Inferior parietal cortex (tissue), 1 donor: Measurements from ENCODE around the gene RFLNA.

Source experiments
- DNase-seq: peaks from one replicate; pipeline ENCODE4 v3.0.0-alpha.2; 2016; ENCODE audit errors: extremely low spot score

Gene RFLNA

DNA sequence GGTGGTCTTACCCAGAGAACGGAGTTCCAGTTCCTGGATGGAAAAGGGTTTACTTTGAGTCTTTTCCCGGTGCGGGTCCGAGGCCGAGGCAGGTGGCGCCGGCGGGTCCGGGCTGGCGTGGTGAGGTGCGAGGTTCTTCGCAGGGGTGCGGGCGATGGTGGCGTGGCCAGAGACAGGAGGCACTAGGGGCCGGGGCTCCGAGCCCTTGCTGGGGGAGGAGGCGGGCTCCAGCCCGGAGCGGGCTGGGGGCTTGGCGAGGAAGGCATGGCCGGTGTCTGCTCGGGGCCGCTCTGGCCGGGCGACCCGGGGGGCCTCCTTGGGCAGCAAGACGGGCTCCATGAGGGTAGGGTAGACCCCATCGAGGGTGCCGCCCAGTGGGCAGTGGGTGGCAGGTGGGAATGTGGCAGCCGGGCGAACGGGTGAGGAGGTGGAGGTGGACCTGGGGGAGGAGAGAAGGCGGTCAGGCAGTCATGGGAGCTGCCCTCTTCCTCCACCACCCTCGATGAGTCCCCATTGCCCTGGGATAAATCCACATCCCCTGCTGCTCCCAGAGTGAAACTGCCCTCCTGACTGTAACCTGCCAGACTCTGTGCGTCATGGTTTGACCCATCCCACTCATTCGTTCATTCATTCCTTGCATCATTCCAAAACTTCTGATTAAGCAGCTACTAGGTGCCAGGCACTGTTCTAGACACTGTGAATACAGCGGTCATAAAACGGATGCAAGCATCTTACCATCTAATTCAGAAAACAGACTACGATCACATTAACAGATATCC is 42.0 kb downstream of the RFLNA start:
- no peak for DNase-seq

DNA sequence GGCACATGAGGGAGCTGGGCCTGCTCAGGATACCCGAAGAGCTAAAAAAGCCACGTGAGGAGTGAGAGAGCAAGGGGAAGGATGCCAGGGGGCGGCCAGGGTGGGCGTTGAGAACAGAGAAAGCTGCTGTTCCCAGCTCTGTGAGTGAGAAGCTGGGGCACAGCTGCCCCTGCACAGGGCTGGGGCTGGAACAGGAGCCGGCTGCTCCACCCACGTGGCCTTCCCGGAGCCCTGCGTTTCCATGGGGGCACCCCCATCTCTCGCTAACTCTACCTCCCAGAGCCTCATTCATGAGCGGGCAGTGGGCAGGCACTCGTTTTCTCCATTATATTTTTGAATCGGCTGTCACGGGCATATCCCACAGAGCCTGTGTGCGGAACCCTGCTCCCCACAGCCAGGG is 42.7 kb downstream of the RFLNA start:
- DNase-seq, result no peak

DNA sequence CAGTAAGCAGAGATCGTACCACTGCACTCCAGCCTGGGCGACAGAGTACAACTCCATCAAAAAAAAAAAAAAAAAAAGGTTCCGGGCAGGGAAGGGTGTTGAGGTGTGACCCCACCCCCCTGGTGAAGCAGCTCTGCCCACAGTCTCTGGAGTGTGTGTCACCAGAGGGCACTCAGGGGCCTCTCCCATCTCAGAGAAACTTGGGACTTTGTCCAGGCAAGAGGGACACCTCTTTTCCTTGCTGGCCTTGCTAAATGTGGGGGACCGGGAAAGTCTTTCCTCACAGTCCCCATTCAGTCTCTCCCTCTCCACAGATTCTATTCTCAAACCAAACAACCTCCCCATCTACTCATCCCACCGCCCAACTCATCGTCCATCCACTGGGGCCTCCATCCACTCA is 43.6 kb downstream of the RFLNA start:
- no peak for DNase-seq

DNA sequence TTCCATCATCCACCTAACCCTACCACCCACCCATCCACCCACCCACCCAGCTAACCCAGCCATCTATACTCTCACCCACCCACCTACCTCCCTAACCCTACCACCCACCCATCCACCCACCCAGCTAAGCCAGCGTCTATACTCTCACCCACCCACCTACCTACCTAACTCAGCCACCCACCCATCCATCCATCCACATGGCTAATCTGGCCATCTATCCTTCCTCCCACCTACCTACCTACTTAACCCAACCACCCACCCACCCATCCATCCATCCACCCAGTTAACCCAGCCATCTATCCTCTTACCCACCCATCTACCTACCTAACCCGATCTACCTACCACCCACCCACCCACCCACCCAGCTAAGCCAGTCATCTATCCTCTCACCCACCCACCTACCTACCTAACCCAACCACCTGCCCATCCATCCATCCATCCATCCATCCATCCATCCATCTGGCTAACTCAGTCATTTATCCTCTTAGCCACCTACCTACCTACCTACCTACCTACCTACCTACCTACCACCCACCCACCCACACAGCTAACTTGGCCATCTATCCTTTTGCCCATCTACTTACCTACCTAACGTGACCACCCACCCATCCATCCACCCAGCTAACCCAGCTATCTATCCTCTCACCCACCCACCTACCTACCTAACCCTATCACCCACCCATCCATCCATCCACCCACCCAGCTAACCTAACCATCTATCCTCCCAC is 44.1 kb downstream of the RFLNA start:
- DNase-seq, result no peak

DNA sequence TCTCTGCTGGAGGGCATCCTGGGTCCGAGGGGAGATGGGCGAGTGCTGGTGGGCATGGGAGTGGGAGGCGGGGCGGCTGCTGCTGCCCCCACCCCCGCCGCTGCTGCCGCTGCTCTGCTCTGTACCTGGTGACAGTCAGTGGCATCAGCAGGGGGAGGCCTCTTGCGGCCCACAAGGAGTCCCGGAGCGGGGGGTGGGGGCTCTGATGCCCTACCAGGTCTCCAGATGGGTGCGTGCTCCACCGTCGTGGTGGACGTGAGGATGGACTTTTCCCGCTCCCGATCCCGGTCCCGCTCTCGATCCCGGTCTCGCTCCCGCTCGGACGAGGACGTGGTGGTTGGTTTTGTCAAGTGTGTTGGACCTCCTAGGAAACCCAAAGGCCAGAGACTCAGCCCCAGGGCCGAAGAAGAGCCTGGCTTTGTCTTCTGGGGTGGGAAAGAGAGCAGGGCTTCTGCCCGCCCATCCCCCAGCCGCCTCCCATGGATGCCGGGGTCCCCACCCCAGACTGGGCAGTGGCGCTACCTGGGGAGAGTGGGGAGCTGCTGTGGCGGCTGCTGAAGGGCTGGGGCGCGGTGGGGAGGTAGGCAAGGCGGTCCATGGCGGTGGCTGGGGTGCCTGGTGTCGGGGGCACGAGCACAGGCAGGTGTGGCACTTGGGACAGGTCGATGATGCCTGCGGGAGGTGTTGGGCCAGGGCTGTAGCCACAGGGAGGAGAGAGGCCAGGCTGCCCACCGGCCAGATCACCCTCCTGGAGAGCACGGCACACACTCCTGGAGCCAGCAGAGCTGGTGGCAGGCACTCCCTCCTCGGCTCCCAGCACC is 45.4 kb downstream of the RFLNA start:
- no peak for DNase-seq

DNA sequence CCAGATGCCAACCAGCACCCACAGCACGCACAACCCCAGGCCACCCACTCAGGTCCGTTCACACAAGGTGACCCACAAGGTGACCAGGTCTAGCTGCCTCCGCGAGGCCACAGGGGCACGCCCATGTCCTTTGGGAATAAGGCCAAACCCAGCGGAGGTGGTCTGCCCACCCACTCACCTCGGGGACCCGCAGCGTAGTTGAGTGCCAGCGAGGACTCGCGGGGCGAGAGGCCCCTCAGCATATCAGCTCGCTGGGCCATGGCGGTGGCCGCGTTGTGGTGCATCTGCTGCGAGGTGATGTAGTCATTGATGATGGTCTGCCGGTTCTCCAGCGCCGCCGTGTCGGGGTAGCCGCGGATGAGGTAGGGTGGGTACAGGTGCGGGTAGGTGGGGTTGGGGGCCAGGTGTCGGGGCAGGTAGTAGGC is 46.8 kb downstream of the RFLNA start:
- no peak for DNase-seq

DNA sequence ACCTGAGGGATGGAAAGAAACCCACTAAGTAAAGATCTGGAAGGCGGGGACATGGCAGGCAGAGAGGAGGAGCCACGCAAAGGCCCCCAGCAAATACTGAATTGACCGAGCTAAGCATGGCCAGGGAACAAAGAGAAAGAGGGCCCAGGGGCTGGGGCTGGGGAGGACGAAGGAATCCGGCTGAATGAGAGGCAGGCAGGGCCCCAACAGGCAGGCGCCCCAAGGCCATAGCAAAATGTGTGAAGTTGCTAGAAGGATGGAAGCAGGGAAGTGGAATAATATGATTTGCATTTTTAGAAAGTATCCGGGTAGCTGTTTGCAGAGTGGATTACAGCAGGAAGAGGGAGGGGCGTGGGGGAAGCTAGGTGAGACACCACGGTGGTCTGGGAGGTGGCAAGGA is 49.1 kb downstream of the RFLNA start:
- DNase-seq, result no peak

DNA sequence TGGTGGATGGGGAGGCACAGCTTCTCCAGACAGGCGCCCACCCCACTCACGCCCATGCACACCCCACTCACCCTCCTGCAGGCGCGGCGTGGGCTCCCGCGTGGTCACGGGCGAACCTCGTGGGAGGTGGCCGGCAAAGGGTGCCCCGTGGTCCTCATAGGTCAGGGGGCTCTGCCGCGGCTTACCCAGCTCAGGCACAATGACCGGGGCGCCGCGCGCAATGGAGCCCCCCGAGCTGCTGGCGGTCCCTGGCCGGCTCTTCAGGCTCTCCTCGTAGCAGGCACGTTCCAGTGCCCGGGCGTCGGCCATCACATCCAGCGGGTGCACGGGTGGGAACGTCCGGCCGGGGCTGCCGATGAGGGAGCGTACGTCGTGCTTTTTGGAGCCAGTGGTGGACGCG is 49.6 kb downstream of the RFLNA start:
- DNase-seq, result no peak

DNA sequence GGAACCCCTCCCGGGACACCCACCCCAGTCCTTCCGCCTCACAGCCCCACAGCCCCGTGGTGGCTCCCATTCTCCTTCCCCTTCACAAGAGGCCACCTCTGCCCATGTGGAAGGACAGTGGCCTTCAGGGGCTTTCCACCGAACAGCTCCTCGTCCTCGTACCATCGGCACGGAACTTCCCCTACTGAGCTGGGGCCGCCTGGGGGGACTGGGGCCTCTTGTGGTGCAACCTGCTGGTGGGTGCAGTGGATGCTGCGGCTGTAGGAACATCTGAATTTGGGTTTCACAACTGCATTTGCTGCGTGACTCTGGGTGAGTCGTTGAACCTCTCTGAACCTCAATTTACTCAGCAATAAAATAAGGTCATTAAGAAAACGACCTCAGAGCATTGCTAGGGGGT is 50.9 kb downstream of the RFLNA start:
- DNase-seq, result no peak

DNA sequence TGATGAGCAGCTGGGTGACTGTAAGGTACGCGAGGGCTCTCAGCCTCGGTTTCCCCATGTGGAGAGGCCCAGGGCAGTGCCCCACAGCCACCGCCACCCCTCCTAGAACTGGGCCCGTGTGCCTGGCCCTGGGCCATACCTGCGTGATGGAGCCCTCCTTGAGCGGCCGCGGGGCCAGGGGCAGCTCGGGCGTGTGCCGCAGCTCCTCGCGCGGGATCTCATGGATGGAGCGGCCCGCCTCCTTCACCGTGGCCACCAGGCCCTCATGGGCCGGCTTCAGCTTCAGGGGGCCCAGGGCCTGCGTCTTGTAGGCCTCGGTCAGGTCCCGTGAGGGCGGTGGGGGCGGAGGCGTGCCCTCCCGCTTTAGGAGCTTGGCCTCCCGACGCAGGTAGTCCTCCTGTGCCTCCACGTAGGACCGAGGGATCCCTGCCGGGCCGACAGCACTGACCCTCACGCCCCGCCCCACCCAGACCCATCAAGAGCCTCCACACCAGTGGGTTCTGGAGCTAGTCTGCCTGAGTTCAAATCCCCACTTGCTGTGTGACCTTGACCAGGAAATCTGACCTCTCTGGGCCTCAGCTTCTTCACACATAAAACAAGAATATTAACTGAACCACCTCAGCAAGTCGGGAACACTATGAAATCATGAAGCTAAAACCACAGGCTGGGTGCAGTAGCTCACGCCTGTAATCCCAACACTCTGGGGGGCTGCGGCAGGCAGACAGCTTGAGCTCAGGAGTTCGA is 51.7 kb downstream of the RFLNA start:
- no peak for DNase-seq

DNA sequence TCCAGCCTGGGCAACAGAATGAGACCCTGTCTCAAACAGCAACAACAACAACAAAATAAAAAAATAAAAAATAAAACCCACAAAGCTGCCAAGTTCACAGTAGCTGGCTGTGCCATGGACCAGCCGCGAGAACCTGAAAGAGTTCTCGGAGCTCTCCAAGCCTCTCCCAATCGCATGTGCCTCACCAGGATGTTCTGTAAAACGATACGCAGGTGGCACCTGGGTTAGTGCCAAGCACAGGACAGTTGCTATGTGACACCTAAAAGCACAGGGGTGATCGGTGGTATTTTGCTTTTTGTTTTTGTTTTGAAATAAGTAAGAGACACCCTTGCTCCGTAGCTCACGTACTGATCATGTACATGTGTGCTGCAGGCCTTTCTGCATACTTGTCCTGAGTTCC is 52.4 kb downstream of the RFLNA start:
- no peak for DNase-seq

DNA sequence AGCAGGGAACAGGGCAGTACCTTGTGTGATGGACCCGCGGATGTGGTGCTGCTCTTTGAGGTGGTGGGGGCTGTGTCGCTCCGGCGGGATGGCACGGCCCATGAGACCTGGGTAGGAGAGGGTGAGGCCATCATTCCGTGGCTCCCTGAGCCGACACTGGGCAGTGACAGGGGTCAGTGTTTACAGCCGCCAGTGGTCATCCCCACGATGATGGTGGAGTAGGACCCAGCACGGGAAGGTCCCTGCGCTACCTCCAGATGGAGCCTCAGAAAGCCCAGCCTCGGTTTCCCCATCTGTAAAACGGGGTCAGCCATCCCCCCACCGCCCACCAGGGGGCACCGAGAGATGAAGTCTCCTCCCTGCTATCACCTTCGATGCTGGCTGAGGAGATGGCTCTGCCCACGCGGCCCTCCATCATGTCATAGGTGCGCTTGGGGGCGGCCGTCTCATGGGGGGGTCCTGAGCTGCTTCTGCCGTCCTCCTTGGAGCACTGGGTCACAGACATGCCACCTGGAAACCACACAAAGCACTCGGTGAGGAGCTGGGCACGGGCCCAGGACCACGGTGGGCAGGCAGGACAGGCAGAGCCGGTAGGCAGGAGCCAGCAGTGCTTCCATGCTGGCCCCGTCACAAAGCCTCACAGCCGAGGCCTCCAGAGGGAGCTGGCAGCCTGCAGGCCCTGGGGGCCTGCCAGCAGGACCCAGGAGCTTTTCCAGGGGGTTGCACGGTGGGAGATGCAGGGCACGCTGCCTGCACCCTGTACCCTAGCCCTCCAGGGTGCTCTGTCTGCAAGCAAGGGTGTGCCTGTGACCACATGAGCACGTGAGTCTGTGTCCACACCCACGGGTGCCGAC is 53.1 kb downstream of the RFLNA start:
- DNase-seq, result no peak

DNA sequence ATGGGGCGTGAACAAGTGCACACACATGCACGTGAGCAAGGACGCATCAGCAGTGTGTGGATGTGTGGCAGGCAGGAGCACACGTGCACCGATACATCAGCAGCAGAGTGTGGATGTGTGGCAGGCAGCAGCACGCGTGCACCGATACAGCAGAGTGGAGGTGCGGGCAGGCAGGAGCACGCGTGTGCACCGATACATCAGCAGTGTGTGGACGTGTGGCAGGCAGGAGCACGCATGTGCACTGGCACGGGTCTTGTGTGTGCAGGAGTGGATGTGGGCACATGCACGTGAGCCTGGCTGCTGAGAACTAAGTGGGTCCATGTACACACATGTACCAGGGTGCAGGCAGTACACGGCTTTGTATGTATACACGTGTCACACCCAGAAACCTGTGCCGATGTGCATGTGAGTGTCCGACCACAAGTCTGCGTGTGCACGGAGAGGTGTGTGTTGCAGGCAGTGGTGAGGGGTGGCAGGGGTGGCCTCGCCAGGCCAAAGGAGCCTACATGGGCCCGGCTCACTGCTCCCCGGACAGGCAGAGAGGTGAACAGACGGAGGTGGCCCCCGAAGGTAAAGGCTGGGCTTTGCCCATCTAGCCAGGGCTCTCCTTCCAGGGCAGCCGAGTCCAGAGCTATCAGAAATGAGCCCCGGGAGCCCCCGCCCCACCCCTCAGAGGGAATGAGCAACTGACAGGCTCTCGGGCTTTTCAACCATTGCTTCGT is 53.9 kb downstream of the RFLNA start:
- DNase-seq, result no peak

DNA sequence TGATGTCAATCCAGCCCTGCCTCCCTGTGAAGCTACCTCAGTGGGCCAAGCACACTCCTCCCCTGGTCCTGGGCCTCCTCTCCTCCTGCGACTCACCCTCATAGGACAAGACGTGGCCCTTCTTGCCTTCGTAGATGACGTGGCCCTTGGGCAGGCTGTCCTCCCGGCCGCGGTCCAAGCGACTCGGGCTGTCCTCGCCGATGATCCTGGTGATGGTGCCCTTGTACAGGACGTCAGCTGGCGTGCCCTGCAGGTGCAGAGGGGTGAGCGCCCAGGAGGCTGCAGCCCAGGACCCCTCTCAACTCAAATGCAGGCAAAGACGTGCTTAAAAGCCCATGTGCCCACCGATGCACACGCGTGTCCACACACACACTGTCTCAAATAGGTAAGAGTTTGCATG is 55.6 kb downstream of the RFLNA start:
- DNase-seq, result no peak

DNA sequence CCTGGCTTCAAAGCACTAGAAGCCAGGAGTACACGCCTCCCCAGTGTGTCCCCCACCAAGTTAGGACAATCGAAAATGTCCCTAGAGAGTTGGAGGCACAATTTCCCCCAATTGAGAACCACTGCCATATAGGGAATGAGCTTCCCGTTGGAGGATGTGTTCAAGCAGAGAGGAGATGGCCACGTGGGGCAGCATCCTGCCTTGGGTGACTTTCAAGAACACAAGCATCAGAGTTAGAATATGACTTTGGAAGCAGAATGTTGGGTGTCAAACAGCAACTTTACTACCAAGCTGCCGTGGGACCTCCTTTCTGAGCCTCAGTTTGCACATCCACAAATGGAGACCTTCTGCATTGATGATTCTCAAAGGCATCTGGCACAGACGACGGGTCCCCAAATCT is 56.5 kb downstream of the RFLNA start:
- no peak for DNase-seq

DNA sequence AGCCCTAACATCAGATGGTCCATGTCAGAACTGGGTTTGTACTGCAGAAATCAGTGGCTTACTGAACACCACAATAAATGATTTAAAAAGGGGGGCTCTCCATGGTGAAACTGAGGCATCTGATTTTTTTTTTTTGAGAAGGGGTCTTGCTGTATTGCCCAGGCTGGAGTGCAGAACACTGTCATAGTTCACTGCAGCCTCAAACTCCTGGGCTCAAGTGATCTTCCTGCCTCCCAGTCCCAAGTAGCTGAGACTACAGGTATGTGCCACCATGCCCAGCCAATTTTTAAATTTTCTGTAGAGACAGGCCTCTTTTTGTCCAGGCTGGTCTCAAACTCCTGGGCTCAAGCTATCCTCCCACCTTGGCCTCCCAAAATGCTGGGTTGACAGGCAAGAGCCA is 57.4 kb downstream of the RFLNA start:
- no peak for DNase-seq

DNA sequence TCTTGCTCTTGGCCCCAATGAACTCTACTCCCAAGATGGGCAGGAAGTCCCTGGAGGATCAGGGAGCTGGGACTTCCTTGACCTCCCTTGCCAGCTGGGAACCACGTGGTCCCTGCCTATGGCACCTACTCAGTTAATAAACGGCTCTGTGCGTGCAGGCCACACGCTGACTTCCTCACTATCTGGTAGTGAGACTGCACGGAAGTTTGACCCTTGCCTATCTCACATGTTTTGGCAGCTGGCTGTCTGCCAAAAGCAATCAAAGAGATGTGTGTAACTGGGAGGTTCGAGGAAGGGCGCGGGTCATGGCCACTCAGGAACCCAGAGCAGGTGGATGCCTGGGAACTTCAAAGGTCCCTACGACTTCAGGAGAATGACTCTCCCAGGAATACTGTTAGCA is 57.9 kb downstream of the RFLNA start:
- no peak for DNase-seq

DNA sequence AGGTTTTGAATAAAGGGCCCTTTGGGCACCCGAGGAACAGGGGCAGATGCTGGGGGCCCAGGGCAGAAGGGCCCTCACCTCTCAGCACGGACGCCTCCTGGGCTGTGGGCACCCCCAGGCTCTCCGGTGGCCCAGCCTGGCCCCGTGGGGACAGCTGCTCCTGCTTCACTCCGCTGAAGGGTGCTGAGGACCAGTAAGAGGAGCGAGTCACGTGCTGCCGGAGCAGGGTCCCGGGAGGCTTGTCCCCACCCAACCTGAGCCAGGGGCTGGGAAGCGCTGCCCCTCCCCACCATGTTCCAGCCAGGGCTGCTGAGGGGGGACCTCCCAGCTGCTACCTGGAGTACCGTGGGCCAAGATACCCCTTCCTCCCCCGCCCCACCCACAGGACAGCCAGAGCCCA is 59.5 kb downstream of the RFLNA start:
- DNase-seq, result no peak

DNA sequence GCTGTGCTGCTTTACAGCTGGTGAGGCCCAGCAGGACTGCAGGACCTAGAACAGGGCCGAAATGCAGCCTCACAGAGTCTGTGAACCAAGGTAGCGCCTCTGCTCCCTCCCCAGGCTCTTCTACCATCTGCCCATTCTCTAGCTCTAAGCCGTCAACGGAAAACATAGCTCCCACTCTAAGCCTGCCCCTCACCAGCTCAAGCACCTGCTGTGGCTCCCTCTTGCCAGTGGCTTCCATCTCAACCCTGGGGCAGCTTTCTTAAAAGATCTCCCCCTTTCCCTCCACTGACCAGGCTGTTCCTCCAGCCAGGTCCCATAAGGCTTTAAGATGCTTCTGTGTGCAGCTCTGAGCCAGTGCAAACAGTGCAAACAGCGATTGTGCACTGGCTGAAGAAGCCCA is 61.3 kb downstream of the RFLNA start:
- no peak for DNase-seq

DNA sequence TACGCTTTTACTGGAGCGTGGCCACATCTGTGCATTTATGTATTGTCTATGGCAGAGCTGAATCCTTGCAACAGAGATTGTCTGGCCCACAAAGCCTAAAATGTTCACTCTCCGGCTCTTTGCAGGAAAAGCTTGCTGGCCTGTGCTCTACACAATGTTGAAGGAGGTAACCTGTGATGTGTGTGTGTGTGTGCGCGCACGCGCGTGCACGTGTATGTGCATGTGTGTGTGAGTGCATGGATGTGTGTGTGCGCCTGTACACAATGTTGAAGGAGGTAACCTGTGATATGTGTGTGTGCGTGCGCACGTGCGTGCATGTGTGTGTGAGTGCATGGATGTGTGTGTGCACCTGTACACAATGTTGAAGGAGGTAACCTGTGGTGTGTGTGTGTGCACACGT is 62.7 kb downstream of the RFLNA start:
- DNase-seq, result no peak
